Mesothelial cell of epicardium (in vitro differentiated cells): ENCODE data around the gene SERINC4. TPM values are rescaled to one million over a fixed set of nuclear protein-coding genes. Genes with fewer than 3 reads are reported as not detected.
A peak's percentile ranks its signal among the peaks of the same experiment; 100 is the strongest.
"Not testable (repeated sequence)": the region's sequence is repeated elsewhere in the genome, so short reads cannot be mapped to it uniquely, and the experiment has no call there.

Experiments
- DNase-seq, 2 experiments: peaks; one replicate each; pipeline ENCODE4 v3.0.0; 2021; ENCODE audit warnings: low spot score in 2 of 2; ENCODE audit not compliant: unreplicated experiment in 2 of 2
- H3K27ac Mint-ChIP-seq: 2 replicates; pipeline ENCODE4 v1.8.0; 2021; ENCODE audit warnings: mixed read lengths
- H3K27me3 Mint-ChIP-seq: 2 replicates; pipeline ENCODE4 v1.8.0; 2021; ENCODE audit warnings: low read depth, mixed read lengths
- H3K36me3 Mint-ChIP-seq: 2 replicates; pipeline ENCODE4 v1.8.0; 2021; ENCODE audit warnings: mixed read lengths
- H3K4me1 Mint-ChIP-seq: 2 replicates; pipeline ENCODE4 v1.8.0; 2021; ENCODE audit warnings: mixed read lengths
- H3K4me3 Mint-ChIP-seq: 2 replicates; pipeline ENCODE4 v1.8.0; 2021; ENCODE audit warnings: mild to moderate bottlenecking, moderate library complexity, mixed read lengths
- H3K9me3 Mint-ChIP-seq: 2 replicates; pipeline ENCODE4 v1.8.0; 2021; ENCODE audit warnings: mixed read lengths
- microRNA-seq: library from miRNA; unstranded; fragments of <30 nt; microRNA quantifications from one replicate; pipeline ENCODE4 v1.2.0, GENCODE V29; 2021; ENCODE audit warnings: inconsistent platforms, mixed read lengths
- total RNA-seq: library from RNA; stranded (reverse); gene quantifications from 3 replicates; pipeline ENCODE4 v1.2.1, GENCODE V29; 2021
- TF ChIP-seq, protein P1 (sequence below): fragments of 200-600 bp; sonication (generic); IDR thresholded peaks from one replicate; pipeline ENCODE4 v1.5.0; 2021; ENCODE audit warnings: antibody characterized with exemption; ENCODE audit not compliant: unreplicated experiment

Gene SERINC4
- total RNA-seq, 1 donor from 2014 or later: 0.20 TPM

- TF ChIP-seq, protein P1, sequence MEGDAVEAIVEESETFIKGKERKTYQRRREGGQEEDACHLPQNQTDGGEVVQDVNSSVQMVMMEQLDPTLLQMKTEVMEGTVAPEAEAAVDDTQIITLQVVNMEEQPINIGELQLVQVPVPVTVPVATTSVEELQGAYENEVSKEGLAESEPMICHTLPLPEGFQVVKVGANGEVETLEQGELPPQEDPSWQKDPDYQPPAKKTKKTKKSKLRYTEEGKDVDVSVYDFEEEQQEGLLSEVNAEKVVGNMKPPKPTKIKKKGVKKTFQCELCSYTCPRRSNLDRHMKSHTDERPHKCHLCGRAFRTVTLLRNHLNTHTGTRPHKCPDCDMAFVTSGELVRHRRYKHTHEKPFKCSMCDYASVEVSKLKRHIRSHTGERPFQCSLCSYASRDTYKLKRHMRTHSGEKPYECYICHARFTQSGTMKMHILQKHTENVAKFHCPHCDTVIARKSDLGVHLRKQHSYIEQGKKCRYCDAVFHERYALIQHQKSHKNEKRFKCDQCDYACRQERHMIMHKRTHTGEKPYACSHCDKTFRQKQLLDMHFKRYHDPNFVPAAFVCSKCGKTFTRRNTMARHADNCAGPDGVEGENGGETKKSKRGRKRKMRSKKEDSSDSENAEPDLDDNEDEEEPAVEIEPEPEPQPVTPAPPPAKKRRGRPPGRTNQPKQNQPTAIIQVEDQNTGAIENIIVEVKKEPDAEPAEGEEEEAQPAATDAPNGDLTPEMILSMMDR: no peak
- Mint-ChIP-seq H3K4me3 (no peak overlapping the region), H3K27ac (peak overlapping the region; percentile 61), H3K9me3 (no peaks in the 10 kb centered on the region), H3K36me3 (peaks cover 4% of the 10 kb centered on the region), H3K27me3 (no peaks in the 10 kb centered on the region), H3K4me1 (peaks cover 24% of the 10 kb centered on the region)
- no peak for DNase-seq
Observed at GRCh38 chr15:43749690-43750345, 50.2 kb downstream of the SERINC4 start.

GRCh38 chr15:43748376-43748775 is 51.6 kb downstream of the SERINC4 start:
- H3K4me1 Mint-ChIP-seq: peaks cover 24% of the 10 kb centered on the region
- peak overlapping the region; percentile 92 for H3K4me3 Mint-ChIP-seq
- H3K27me3 Mint-ChIP-seq: no peaks in the 10 kb centered on the region
- peak overlapping the region; percentile 35 for H3K27ac Mint-ChIP-seq
- peaks cover 4% of the 10 kb centered on the region for H3K36me3 Mint-ChIP-seq
- DNase-seq: no peak
- TF ChIP-seq, protein P1: no peak
- no peaks in the 10 kb centered on the region for H3K9me3 Mint-ChIP-seq

DNA sequence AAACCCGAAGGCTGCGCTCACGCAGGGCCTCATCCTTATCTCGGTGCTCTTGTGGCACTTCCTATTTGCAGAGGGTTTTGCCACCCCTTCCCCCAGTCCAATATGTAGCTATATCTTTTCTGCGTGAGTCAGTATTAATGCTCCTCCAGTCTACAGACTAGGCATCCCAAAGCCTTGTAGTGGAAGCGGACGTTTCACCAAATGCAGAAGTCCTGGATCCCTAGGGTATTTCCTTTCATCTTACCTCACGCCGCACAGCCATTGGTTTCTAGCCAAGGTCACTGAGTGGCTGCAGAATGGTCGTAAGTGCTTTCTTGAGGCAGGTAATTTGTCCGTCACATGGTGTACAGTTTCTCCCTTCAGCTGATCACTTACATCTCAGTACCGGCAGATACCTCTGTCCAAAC is 53.1 kb downstream of the SERINC4 start:
- not testable (repeated sequence) for H3K9me3 Mint-ChIP-seq, DNase-seq, H3K27me3 Mint-ChIP-seq, H3K36me3 Mint-ChIP-seq
- peak overlapping the region; percentile 92 for H3K4me3 Mint-ChIP-seq
- H3K4me1 Mint-ChIP-seq: peaks cover 20% of the 10 kb centered on the region
- peak overlapping the region; percentile 99 for H3K27ac Mint-ChIP-seq

GRCh38 chr15:43746245-43746902 is 53.6 kb downstream of the SERINC4 start, which contains the start of gene PDIA3:
PDIA3 (plus strand) TSS chr15:43746438; CDS start chr15:43746540, 102 bp downstream.
- not testable (repeated sequence) for H3K27me3 Mint-ChIP-seq, H3K9me3 Mint-ChIP-seq, H3K36me3 Mint-ChIP-seq
- Mint-ChIP-seq H3K27ac (peak within 1 kb of the TSS; percentile 99), H3K4me1 (peaks cover 16% of the 10 kb centered on the region), H3K4me3 (peak within 1 kb of the TSS; percentile 92)
- DNase-seq: peak; percentile 72 to 86

Small RNA genes within 50 kb of the gene (microRNA-seq; reads per million reads assigned to microRNA genes)
- 2.6 reads per million for gene MIR1282

Other genes starting within 250 kb of the SERINC4 start
- gene PPIP5K1, start 210.0 kb downstream of the SERINC4 start, total RNA-seq: 53.2 to 61.5 TPM (median 56.0 TPM) in 3 replicates
- gene CKMT1B, start 206.2 kb downstream of the SERINC4 start, total RNA-seq: 0.20 to 0.44 TPM in 2 of 3 replicates, not detected in the other
- gene STRC, start 181.4 kb downstream of the SERINC4 start, total RNA-seq: 2.1 to 2.9 TPM (median 2.7 TPM) in 3 replicates
- gene CATSPER2, start 151.4 kb downstream of the SERINC4 start, total RNA-seq: 6.6 to 11.2 TPM (median 7.8 TPM) in 3 replicates
- 0.29 to 0.42 TPM in 2 of 3 replicates, not detected in the other for gene CKMT1A, start 106.4 kb downstream of the SERINC4 start, total RNA-seq
- gene PDIA3, start 53.8 kb downstream of the SERINC4 start, total RNA-seq: 448 to 452 TPM (median 448 TPM) in 3 replicates
- 0.69 to 1.2 TPM (median 0.90 TPM) in 3 replicates for gene ELL3, start 23.3 kb downstream of the SERINC4 start, total RNA-seq
- 539 to 557 TPM (median 540 TPM) in 3 replicates for gene SERF2, start 7.9 kb downstream of the SERINC4 start, total RNA-seq
- gene HYPK, start 379 bp upstream of the SERINC4 start, total RNA-seq: 15.6 to 21.3 TPM (median 18.6 TPM) in 3 replicates
- 27.7 to 31.2 TPM (median 30.9 TPM) in 3 replicates for gene MFAP1, start 24.5 kb upstream of the SERINC4 start, total RNA-seq
- 7.8 to 8.0 TPM (median 7.8 TPM) in 3 replicates for gene WDR76, start 26.8 kb upstream of the SERINC4 start, total RNA-seq